HepG2 (cell line): Measurements from ENCODE around the gene TPM2. TPM values are rescaled to one million over a fixed set of nuclear protein-coding genes. Genes with fewer than 3 reads are reported as not detected.

Experiments used
- CREM ChIP-seq, 2 experiments: sonication (generic) in 1 of 2; formaldehyde crosslinking in 1 of 2; IDR thresholded peaks; 2 replicates each; pipeline versions ENCODE4 v1.4.0 to v1.6.1; 2016 to 2020; ENCODE audit warnings: antibody characterized with exemption in 1 of 2, mild to moderate bottlenecking in 1 of 2, missing genetic modification reagents in 1 of 2
- GLI4 ChIP-seq: sonication (generic); formaldehyde crosslinking; IDR thresholded peaks from 2 replicates; pipeline ENCODE4 v1.5.1; 2020; ENCODE audit warnings: missing genetic modification reagents, mild to moderate bottlenecking, moderate library complexity, borderline replicate concordance
- NR2F6 ChIP-seq, 2 experiments: IDR thresholded peaks; 2 replicates each; pipeline ENCODE4 v1.6.1; 2016; ENCODE audit warnings: antibody characterized with exemption in 1 of 2, mild to moderate bottlenecking in 1 of 2
- PRMT3 ChIP-seq: sonication (generic); formaldehyde crosslinking; IDR thresholded peaks from 2 replicates; pipeline ENCODE4 v1.8.1; 2022; ENCODE audit warnings: low read depth, mild to moderate bottlenecking, moderate library complexity, missing genetic modification reagents, borderline replicate concordance
- SIX1 ChIP-seq: sonication (generic); formaldehyde crosslinking; IDR thresholded peaks from 2 replicates; pipeline ENCODE4 v1.4.0; 2020; ENCODE audit warnings: missing genetic modification reagents, borderline replicate concordance
- TBX2 ChIP-seq: sonication (generic); formaldehyde crosslinking; IDR thresholded peaks from 2 replicates; pipeline ENCODE4 v1.5.0; 2020; ENCODE audit warnings: missing genetic modification reagents, mild to moderate bottlenecking, borderline replicate concordance
- THAP11 ChIP-seq: IDR thresholded peaks from 2 replicates; pipeline ENCODE4 v1.6.1; 2016; ENCODE audit warnings: missing biosample characterization, missing genetic modification reagents
- XRCC5 ChIP-seq: fragments of 200-400 bp; formaldehyde crosslinking; optimal IDR thresholded peaks from 2 replicates; pipeline ENCODE3; 2017; ENCODE audit warnings: mild to moderate bottlenecking, low read length
- ZNF205 ChIP-seq: IDR thresholded peaks from 2 replicates; pipeline ENCODE4 v1.6.1; 2018; ENCODE audit warnings: missing biosample characterization, missing genetic modification reagents
- ZNF605 ChIP-seq: sonication (generic); formaldehyde crosslinking; IDR thresholded peaks from 2 replicates; pipeline ENCODE4 v1.8.0; 2022; ENCODE audit warnings: mild to moderate bottlenecking, missing genetic modification reagents
- ZNF788 ChIP-seq: sonication (generic); formaldehyde crosslinking; IDR thresholded peaks from 2 replicates; pipeline ENCODE4 v1.5.0; 2020; ENCODE audit warnings: mild to moderate bottlenecking, missing genetic modification reagents, borderline replicate concordance
- polyA plus RNA-seq, 8 experiments: library from polyadenylated mRNA; depleted of rRNA in 3 of 8; stranded (reverse) in 7 of 8; unstranded in 1 of 8; fragments of >200 nt; fragmentation: Illumina TruSeq in 4 of 8; extraction: Trizol in 4 of 8; gene quantifications; 2 replicates each; pipeline versions ENCODE4 v1.2.1 to v1.2.3, GENCODE V29; 2011 to 2016; ENCODE audit warnings: low read depth in 4 of 8, missing spikeins in 1 of 8, mixed read lengths in 1 of 8; ENCODE audit not compliant: insufficient read depth in 1 of 8
- total RNA-seq, 5 experiments: library from RNA; depleted of rRNA; stranded (reverse); fragments of >200 nt; fragmentation: Illumina TruSeq; extraction: Trizol; gene quantifications; 2 replicates each; pipeline ENCODE4 v1.2.3, GENCODE V29; 2016; ENCODE audit warnings: low read depth in 1 of 5
- TF ChIP-seq, protein P1 (sequence below): sonication (generic); formaldehyde crosslinking; IDR thresholded peaks from 2 replicates; pipeline ENCODE4 v1.4.0; 2020; ENCODE audit warnings: missing genetic modification reagents
- TF ChIP-seq, protein P2 (sequence below): sonication (generic); formaldehyde crosslinking; IDR thresholded peaks from 2 replicates; pipeline ENCODE4 v1.5.0; 2020; ENCODE audit warnings: mild to moderate bottlenecking, missing genetic modification reagents, borderline replicate concordance
- TF ChIP-seq, protein P3 (sequence below): sonication (generic); formaldehyde crosslinking; IDR thresholded peaks from 2 replicates; pipeline ENCODE4 v1.8.1; 2023; ENCODE audit warnings: mild to moderate bottlenecking, missing genetic modification reagents

The TPM2 gene
- total and polyA plus RNA-seq, 2 of the 13 experiments (the other 11 are each of a cell fraction or from before 2014, with no cell fraction given), result 3.1 to 10.7 TPM

DNA sequence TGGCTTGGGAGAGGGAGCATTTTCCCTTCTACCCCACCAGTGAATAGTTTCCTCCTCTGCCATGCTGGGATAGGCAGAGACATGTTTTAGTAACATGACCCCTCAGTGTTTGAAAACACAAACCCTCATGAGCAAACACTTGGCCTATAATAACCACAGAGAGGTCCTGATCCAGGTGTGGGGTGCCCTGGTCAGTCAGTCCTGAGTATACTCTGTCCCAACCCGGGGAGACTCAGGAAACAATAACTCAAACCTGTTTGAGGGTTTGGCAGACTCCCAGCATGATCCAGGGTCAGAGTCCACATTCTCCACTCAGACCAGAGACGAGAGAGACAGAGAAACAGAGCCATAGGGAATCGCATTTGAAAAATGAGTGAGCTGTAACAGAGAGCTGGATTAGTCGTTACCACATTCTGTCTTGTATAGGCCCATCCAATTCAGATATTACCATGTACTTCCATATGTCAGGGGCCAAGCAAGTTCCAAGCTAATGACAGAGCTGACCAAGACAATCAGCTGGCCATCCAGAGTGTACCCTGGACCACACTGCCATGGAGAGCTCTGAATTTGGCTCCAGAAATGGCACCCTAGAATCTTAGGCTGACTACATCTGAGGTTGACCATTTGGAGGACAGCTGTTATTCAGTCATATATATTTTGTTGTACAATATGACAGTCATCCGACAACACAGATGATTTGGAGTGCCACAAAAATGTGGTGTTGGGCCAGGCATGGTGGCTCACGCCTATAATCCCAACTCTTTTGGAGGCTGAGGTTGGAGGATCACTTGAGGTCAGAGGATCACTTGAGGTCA lies 20.2 kb downstream of the TPM2 start (continued):
- TF ChIP-seq CREM (IDR thresholded peaks at IDR 0.05) (peak; percentile 28; the same call in 1 of the 2 replicates), CREM (CRISPR knock-in tag; IDR thresholded peaks at IDR 0.05) (no peak), THAP11 (peak; percentile 39; the same call in 1 of the 2 replicates), PRMT3 (no peak), GLI4 (CRISPR knock-in tag) (no peak), SIX1 (CRISPR knock-in tag) (peak; percentile 74; the same call in 1 of the 2 replicates), XRCC5 (peak; percentile 48), ZNF205 (CRISPR knock-in tag) (0 out of 2 replicates have a peak, but pooled peaks have one; percentile 35), NR2F6 (IDR thresholded peaks at IDR 0.05) (peak; percentile 14; the same call in 1 of the 2 replicates), NR2F6 (CRISPR knock-in tag; IDR thresholded peaks at IDR 0.05) (peak; percentile 61; the same call in 1 of the 2 replicates), ZNF605 (CRISPR knock-in tag) (no peak), TBX2 (CRISPR knock-in tag) (peak; percentile 53; the same call in 1 of the 2 replicates), ZNF788 (CRISPR knock-in tag) (peak; percentile 52; the same call in 1 of the 2 replicates)
- TF ChIP-seq, protein P1, sequence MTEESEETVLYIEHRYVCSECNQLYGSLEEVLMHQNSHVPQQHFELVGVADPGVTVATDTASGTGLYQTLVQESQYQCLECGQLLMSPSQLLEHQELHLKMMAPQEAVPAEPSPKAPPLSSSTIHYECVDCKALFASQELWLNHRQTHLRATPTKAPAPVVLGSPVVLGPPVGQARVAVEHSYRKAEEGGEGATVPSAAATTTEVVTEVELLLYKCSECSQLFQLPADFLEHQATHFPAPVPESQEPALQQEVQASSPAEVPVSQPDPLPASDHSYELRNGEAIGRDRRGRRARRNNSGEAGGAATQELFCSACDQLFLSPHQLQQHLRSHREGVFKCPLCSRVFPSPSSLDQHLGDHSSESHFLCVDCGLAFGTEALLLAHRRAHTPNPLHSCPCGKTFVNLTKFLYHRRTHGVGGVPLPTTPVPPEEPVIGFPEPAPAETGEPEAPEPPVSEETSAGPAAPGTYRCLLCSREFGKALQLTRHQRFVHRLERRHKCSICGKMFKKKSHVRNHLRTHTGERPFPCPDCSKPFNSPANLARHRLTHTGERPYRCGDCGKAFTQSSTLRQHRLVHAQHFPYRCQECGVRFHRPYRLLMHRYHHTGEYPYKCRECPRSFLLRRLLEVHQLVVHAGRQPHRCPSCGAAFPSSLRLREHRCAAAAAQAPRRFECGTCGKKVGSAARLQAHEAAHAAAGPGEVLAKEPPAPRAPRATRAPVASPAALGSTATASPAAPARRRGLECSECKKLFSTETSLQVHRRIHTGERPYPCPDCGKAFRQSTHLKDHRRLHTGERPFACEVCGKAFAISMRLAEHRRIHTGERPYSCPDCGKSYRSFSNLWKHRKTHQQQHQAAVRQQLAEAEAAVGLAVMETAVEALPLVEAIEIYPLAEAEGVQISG (CRISPR knock-in tag), result peak; percentile 29; the same call in 1 of the 2 replicates
- TF ChIP-seq, protein P2, sequence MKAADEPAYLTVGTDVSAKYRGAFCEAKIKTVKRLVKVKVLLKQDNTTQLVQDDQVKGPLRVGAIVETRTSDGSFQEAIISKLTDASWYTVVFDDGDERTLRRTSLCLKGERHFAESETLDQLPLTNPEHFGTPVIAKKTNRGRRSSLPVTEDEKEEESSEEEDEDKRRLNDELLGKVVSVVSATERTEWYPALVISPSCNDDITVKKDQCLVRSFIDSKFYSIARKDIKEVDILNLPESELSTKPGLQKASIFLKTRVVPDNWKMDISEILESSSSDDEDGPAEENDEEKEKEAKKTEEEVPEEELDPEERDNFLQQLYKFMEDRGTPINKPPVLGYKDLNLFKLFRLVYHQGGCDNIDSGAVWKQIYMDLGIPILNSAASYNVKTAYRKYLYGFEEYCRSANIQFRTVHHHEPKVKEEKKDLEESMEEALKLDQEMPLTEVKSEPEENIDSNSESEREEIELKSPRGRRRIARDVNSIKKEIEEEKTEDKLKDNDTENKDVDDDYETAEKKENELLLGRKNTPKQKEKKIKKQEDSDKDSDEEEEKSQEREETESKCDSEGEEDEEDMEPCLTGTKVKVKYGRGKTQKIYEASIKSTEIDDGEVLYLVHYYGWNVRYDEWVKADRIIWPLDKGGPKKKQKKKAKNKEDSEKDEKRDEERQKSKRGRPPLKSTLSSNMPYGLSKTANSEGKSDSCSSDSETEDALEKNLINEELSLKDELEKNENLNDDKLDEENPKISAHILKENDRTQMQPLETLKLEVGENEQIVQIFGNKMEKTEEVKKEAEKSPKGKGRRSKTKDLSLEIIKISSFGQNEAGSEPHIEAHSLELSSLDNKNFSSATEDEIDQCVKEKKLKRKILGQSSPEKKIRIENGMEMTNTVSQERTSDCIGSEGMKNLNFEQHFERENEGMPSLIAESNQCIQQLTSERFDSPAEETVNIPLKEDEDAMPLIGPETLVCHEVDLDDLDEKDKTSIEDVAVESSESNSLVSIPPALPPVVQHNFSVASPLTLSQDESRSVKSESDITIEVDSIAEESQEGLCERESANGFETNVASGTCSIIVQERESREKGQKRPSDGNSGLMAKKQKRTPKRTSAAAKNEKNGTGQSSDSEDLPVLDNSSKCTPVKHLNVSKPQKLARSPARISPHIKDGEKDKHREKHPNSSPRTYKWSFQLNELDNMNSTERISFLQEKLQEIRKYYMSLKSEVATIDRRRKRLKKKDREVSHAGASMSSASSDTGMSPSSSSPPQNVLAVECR, result peak; percentile 46; the same call in 1 of the 2 replicates
- TF ChIP-seq, protein P3, sequence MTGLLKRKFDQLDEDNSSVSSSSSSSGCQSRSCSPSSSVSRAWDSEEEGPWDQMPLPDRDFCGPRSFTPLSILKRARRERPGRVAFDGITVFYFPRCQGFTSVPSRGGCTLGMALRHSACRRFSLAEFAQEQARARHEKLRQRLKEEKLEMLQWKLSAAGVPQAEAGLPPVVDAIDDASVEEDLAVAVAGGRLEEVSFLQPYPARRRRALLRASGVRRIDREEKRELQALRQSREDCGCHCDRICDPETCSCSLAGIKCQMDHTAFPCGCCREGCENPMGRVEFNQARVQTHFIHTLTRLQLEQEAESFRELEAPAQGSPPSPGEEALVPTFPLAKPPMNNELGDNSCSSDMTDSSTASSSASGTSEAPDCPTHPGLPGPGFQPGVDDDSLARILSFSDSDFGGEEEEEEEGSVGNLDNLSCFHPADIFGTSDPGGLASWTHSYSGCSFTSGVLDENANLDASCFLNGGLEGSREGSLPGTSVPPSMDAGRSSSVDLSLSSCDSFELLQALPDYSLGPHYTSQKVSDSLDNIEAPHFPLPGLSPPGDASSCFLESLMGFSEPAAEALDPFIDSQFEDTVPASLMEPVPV (CRISPR knock-in tag), result no peak
